ENCODE measurements around the gene NCAN.
"Not testable (repeated sequence)": the region's sequence is repeated elsewhere in the genome, so short reads cannot be mapped to it uniquely, and the experiment has no call there.

Gene NCAN

DNA sequence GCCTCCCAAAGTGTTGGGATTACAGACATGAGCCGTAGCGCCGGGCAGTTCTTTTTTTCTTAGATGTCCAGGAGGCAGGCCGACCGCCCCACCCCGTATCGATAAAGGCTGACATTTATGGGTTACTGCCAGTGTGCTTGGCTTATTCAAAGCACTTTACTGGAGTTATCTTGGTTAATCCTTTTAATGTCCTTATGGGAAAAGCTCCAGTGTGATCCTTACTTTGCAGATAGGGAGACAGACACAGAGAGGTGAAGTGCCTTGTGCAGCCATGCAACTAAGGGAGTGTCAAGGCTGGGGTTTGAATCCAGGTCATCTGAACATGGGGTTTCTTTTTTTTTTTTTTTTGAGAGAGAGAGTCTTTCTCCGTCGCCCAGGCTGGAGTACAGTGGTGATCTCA, 19.2 kb downstream of the NCAN start:
- no peak for DNase-seq (ENCODE audit: low read depth)
- H3K36me3 ChIP-seq (ENCODE audit: control insufficient read depth, insufficient read depth, low read length, severe bottlenecking), result no peaks in the 10 kb centered on the region
- peaks cover 46% of the 10 kb centered on the region for H3K27me3 ChIP-seq (replicated peaks; ENCODE audit: control insufficient read depth, insufficient read depth, low read length)
- no peaks in the 10 kb centered on the region for H3K4me1 ChIP-seq (ENCODE audit: control insufficient read depth, insufficient read depth, low read length)
- peaks cover 20% of the 10 kb centered on the region for H3K9me3 ChIP-seq (ENCODE audit: control insufficient read depth, low read length)
- no peak overlapping the region for H3K4me3 ChIP-seq (ENCODE audit: low read length)
- no peak overlapping the region for H3K9ac ChIP-seq (ENCODE audit: low read length)

- H3K9me3 ChIP-seq (ENCODE audit: control insufficient read depth, low read length), result peaks cover 20% of the 10 kb centered on the region
- H3K4me3 ChIP-seq (ENCODE audit: low read length), result no peak overlapping the region
- H3K9ac ChIP-seq (ENCODE audit: low read length), result no peak overlapping the region
- no peak for DNase-seq (ENCODE audit: low read depth)
- H3K27me3 ChIP-seq (replicated peaks; ENCODE audit: control insufficient read depth, insufficient read depth, low read length), result peaks cover 34% of the 10 kb centered on the region
- no peaks in the 10 kb centered on the region for H3K36me3 ChIP-seq (ENCODE audit: control insufficient read depth, insufficient read depth, low read length, severe bottlenecking)
- H3K4me1 ChIP-seq (ENCODE audit: control insufficient read depth, insufficient read depth, low read length), result no peaks in the 10 kb centered on the region
These were observed 20.5 kb downstream of the NCAN start for GRCh38 chr19:19232261-19232721.

GRCh38 chr19:19234220-19234816, 22.6 kb downstream of the NCAN start:
- H3K4me3 ChIP-seq (ENCODE audit: low read length), result no peak overlapping the region
- H3K27me3 ChIP-seq (replicated peaks; ENCODE audit: control insufficient read depth, insufficient read depth, low read length), result peaks cover 22% of the 10 kb centered on the region
- H3K9me3 ChIP-seq (ENCODE audit: control insufficient read depth, low read length), result peaks cover 20% of the 10 kb centered on the region
- no peaks in the 10 kb centered on the region for H3K4me1 ChIP-seq (ENCODE audit: control insufficient read depth, insufficient read depth, low read length)
- H3K36me3 ChIP-seq (ENCODE audit: control insufficient read depth, insufficient read depth, low read length, severe bottlenecking), result no peaks in the 10 kb centered on the region
- DNase-seq (ENCODE audit: low read depth), result no peak
- H3K9ac ChIP-seq (ENCODE audit: low read length), result no peak overlapping the region

DNA sequence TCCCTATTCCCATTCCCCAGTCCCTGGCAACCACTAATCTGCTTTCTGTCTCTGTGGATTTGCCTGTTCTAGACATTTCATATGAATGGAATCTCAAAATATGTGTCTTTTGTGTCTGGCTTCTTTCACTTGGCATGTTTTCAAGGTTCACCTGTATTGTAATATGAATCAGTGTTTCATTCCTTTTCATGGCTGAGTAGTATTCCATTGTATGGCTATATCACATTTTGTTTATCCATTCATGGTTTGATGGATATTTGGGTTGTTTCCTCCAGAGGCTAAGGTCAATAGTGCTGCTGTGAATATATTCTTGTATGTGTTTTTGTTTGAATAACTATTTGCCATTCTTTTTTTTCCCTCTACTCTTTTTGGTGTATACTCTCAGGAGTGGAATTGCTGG, 24.4 kb downstream of the NCAN start:
- peaks cover 26% of the 10 kb centered on the region for H3K27me3 ChIP-seq (replicated peaks; ENCODE audit: control insufficient read depth, insufficient read depth, low read length)
- H3K9ac ChIP-seq (ENCODE audit: low read length), result no peak overlapping the region
- no peak overlapping the region for H3K4me3 ChIP-seq (ENCODE audit: low read length)
- H3K9me3 ChIP-seq (ENCODE audit: control insufficient read depth, low read length), result peaks cover 20% of the 10 kb centered on the region
- H3K36me3 ChIP-seq (ENCODE audit: control insufficient read depth, insufficient read depth, low read length, severe bottlenecking), result no peaks in the 10 kb centered on the region
- DNase-seq (ENCODE audit: low read depth), result no peak
- H3K4me1 ChIP-seq (ENCODE audit: control insufficient read depth, insufficient read depth, low read length), result no peaks in the 10 kb centered on the region

- Histone ChIP-seq H3K36me3 (ENCODE audit: control insufficient read depth, insufficient read depth, low read length, severe bottlenecking) (no peaks in the 10 kb centered on the region), H3K4me1 (ENCODE audit: control insufficient read depth, insufficient read depth, low read length) (no peaks in the 10 kb centered on the region), H3K9ac (ENCODE audit: low read length) (no peak overlapping the region), H3K27me3 (replicated peaks; ENCODE audit: control insufficient read depth, insufficient read depth, low read length) (peaks cover 16% of the 10 kb centered on the region), H3K9me3 (ENCODE audit: control insufficient read depth, low read length) (peaks cover 18% of the 10 kb centered on the region), H3K4me3 (ENCODE audit: low read length) (no peak overlapping the region)
- DNase-seq (ENCODE audit: low read depth), result no peak
These were observed 26.6 kb downstream of the NCAN start for GRCh38 chr19:19238126-19238894.

DNA sequence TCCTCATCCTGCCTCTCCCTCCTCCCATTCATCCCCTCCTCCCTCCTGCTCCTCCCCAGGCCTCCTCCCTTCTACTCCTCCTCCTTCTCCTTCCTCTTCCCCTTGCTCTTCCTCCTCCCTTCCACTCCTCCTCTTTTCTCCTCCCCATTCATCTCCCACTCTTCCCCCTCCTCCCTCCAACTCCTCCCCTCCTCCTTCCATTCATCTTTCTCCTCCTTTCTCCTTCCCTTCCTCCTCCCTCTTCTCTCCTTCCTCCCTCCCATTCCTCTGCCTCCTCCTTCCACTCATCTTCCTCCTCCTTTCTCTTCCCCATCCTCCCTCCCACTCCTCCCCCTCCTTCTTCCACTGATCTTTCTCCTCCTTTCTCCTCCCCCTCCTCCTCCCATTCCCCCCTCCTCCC, 27.9 kb downstream of the NCAN start:
- H3K4me1 ChIP-seq (ENCODE audit: control insufficient read depth, insufficient read depth, low read length), result no peaks in the 10 kb centered on the region
- no peaks in the 10 kb centered on the region for H3K36me3 ChIP-seq (ENCODE audit: control insufficient read depth, insufficient read depth, low read length, severe bottlenecking)
- no peak overlapping the region for H3K9ac ChIP-seq (ENCODE audit: low read length)
- H3K4me3 ChIP-seq (ENCODE audit: low read length), result no peak overlapping the region
- peaks cover 16% of the 10 kb centered on the region for H3K27me3 ChIP-seq (replicated peaks; ENCODE audit: control insufficient read depth, insufficient read depth, low read length)
- peaks cover 4% of the 10 kb centered on the region for H3K9me3 ChIP-seq (ENCODE audit: control insufficient read depth, low read length)
- no peak for DNase-seq (ENCODE audit: low read depth)

DNA sequence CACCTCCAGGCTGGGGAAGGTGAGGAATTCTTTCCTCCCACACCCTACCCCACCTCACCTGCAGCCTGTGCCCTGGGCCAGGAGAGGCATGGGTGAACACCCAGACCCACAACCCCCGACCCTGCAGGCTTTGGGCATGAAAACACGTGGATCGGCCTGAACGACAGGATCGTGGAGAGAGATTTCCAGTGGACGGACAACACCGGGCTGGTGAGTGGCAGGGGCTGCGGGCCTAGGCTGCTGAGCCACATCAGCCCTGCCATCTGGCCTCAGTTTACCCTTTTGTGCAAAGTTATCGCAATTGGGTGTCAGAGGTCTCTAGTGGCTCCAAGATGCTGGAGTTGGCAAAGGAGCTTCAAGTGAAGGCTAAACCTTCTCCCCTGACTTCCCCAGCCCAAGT, 28.7 kb downstream of the NCAN start:
- no peak overlapping the region for H3K9ac ChIP-seq (ENCODE audit: low read length)
- H3K4me3 ChIP-seq (ENCODE audit: low read length), result no peak overlapping the region
- H3K27me3 ChIP-seq (replicated peaks; ENCODE audit: control insufficient read depth, insufficient read depth, low read length), result peaks cover 20% of the 10 kb centered on the region
- DNase-seq (ENCODE audit: low read depth), result no peak
- no peaks in the 10 kb centered on the region for H3K9me3 ChIP-seq (ENCODE audit: control insufficient read depth, low read length)
- no peaks in the 10 kb centered on the region for H3K36me3 ChIP-seq (ENCODE audit: control insufficient read depth, insufficient read depth, low read length, severe bottlenecking)
- no peaks in the 10 kb centered on the region for H3K4me1 ChIP-seq (ENCODE audit: control insufficient read depth, insufficient read depth, low read length)

- Histone ChIP-seq H3K36me3 (ENCODE audit: control insufficient read depth, insufficient read depth, low read length, severe bottlenecking) (no peaks in the 10 kb centered on the region), H3K4me3 (ENCODE audit: low read length) (no peak overlapping the region), H3K27me3 (replicated peaks; ENCODE audit: control insufficient read depth, insufficient read depth, low read length) (peaks cover 43% of the 10 kb centered on the region), H3K9ac (ENCODE audit: low read length) (no peak overlapping the region), H3K9me3 (ENCODE audit: control insufficient read depth, low read length) (no peaks in the 10 kb centered on the region), H3K4me1 (ENCODE audit: control insufficient read depth, insufficient read depth, low read length) (no peaks in the 10 kb centered on the region)
- no peak for DNase-seq (ENCODE audit: low read depth)
These were observed 38.5 kb downstream of the NCAN start for GRCh38 chr19:19250196-19250801.

DNA sequence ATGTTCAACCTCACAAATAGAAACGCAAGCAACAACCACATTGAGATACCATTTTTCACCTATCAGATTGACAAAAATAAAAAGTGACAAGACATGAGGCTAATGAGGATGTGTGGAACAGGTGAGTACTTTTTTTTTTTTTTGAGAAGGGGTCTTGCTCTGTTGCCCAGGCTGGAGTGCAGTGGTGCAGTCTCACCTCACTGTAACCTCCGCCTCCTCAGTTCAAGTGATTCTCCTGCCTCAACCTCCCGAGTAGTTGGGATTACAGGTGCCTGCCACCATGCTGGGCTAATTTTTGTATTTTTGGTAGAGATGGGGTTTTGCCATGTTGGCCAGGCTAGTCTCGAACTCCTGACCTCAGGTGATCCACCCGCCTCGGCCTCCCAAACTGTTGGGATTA, 41.7 kb downstream of the NCAN start:
- not testable (repeated sequence) for H3K36me3 ChIP-seq (ENCODE audit: control insufficient read depth, insufficient read depth, low read length, severe bottlenecking); H3K9ac ChIP-seq (ENCODE audit: low read length); H3K4me3 ChIP-seq (ENCODE audit: low read length); DNase-seq (ENCODE audit: low read depth); H3K4me1 ChIP-seq (ENCODE audit: control insufficient read depth, insufficient read depth, low read length); H3K9me3 ChIP-seq (ENCODE audit: control insufficient read depth, low read length)
- peaks cover 65% of the 10 kb centered on the region for H3K27me3 ChIP-seq (replicated peaks; ENCODE audit: control insufficient read depth, insufficient read depth, low read length)

DNA sequence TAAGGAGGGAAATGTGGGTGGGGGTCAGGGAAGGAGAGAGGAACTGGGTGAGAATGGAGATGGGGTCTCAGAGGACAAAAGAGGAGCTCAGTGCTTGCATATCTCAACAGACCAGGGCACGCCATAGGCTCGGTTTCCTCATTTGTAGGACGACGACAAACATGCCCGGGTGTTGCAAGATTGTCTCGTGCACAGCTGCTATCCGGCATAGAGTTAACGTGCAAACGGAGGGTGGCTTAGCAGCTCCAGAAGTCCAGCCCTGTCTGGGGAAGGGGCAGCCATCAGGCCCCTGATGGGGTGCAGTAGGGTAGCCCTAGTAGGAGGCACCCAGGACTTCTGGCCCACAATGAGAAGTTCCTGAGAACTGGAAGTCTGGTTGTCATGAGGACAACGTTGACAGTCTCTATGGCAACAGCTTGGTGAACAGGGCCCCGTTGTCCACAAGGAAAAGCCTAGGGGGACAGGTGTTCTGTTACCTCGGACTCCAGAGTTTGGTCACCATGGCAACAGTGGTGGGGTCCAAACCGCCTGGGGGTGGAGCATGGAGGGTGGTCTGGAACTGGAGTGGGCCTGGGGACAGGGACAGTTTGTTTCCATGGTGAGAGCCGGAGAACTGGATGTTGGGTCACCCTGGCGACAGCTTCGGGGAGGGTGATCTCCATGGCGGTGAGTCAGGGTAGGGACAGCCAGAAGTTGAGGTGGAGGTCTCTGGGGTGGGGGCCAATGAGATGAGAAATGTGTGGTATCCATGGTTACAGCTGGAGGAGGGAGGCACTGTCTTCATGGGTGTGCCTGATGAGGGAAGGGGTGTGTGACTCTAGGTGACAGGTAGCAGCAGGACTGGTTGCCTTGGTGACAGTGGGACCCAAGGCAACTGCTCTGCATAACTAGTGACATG, 44.6 kb downstream of the NCAN start:
- Histone ChIP-seq H3K4me3 (ENCODE audit: low read length) (no peak overlapping the region), H3K9ac (ENCODE audit: low read length) (no peak overlapping the region), H3K9me3 (ENCODE audit: control insufficient read depth, low read length) (peaks cover 6% of the 10 kb centered on the region), H3K36me3 (ENCODE audit: control insufficient read depth, insufficient read depth, low read length, severe bottlenecking) (no peaks in the 10 kb centered on the region), H3K4me1 (ENCODE audit: control insufficient read depth, insufficient read depth, low read length) (no peaks in the 10 kb centered on the region), H3K27me3 (replicated peaks; ENCODE audit: control insufficient read depth, insufficient read depth, low read length) (peaks cover 69% of the 10 kb centered on the region)
- no peak for DNase-seq (ENCODE audit: low read depth)

GRCh38 chr19:19257137-19257536, 45.4 kb downstream of the NCAN start:
- H3K4me1 ChIP-seq (ENCODE audit: control insufficient read depth, insufficient read depth, low read length), result no peaks in the 10 kb centered on the region
- no peak for DNase-seq (ENCODE audit: low read depth)
- no peaks in the 10 kb centered on the region for H3K36me3 ChIP-seq (ENCODE audit: control insufficient read depth, insufficient read depth, low read length, severe bottlenecking)
- H3K9me3 ChIP-seq (ENCODE audit: control insufficient read depth, low read length), result peaks cover 6% of the 10 kb centered on the region
- H3K4me3 ChIP-seq (ENCODE audit: low read length), result no peak overlapping the region
- H3K27me3 ChIP-seq (replicated peaks; ENCODE audit: control insufficient read depth, insufficient read depth, low read length), result peaks cover 67% of the 10 kb centered on the region
- H3K9ac ChIP-seq (ENCODE audit: low read length), result no peak overlapping the region
